ENCODE data around the gene CMTM1.

GRCh38 chr16:66618588-66619375 lies 52.5 kb downstream of the CMTM1 start:
- TF ChIP-seq, protein P1, sequence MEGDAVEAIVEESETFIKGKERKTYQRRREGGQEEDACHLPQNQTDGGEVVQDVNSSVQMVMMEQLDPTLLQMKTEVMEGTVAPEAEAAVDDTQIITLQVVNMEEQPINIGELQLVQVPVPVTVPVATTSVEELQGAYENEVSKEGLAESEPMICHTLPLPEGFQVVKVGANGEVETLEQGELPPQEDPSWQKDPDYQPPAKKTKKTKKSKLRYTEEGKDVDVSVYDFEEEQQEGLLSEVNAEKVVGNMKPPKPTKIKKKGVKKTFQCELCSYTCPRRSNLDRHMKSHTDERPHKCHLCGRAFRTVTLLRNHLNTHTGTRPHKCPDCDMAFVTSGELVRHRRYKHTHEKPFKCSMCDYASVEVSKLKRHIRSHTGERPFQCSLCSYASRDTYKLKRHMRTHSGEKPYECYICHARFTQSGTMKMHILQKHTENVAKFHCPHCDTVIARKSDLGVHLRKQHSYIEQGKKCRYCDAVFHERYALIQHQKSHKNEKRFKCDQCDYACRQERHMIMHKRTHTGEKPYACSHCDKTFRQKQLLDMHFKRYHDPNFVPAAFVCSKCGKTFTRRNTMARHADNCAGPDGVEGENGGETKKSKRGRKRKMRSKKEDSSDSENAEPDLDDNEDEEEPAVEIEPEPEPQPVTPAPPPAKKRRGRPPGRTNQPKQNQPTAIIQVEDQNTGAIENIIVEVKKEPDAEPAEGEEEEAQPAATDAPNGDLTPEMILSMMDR (IDR thresholded peaks at IDR 0.05; ENCODE audit: insufficient read depth, low read length, poor library complexity, severe bottlenecking) = no peak
- no peak for TF ChIP-seq EZH2phosphoT487 (conservative IDR thresholded peaks at IDR 0.05; ENCODE audit: low read length)

Measured in SU-DHL-6 (cell line).